Measurements from ENCODE around the gene SEMA3B. TPM values are rescaled to one million over a fixed set of nuclear protein-coding genes. Genes with fewer than 3 reads are reported as not detected.
A peak's percentile ranks its signal among the peaks of the same experiment; 100 is the strongest.

Gene SEMA3B
- total and polyA plus RNA-seq, 2 donors (not counting 3 experiments of a cell fraction or from before 2014, with no cell fraction given), result 1.2 to 1.5 TPM

GRCh38 chr3:50300681-50301254 lies 31.8 kb downstream of the SEMA3B start:
- POLR2A ChIA-PET, result no interaction called here

More at GRCh38 chr3:50300681-50301254, 31.8 kb downstream of the SEMA3B start:
- Histone ChIP-seq H3K4me3 (replicated peaks in 1 of 3; ENCODE audit: insufficient read depth in 1 of 3, low read depth in 1 of 3, low read length in 3 of 3) (no peak overlapping the region), H3K27me3 (ENCODE audit: control insufficient read depth in 2 of 2, insufficient read depth in 2 of 2, low read length in 2 of 2) (no peaks in the 10 kb centered on the region), H3K9ac (replicated peaks; ENCODE audit: extremely low read depth, insufficient read depth, low read length) (no peak overlapping the region), H3K27ac (ENCODE audit: insufficient read depth, low read depth, low read length) (peak overlapping the region; percentile 50), H4K20me1 (replicated peaks; ENCODE audit: control insufficient read depth, extremely low read depth, insufficient read depth, low read length) (no peaks in the 10 kb centered on the region), H2AFZ (ENCODE audit: low read depth, low read length) (no peak overlapping the region), H3K36me3 (ENCODE audit: control insufficient read depth in 2 of 2, extremely low read depth in 1 of 2, insufficient read depth in 2 of 2, low read length in 2 of 2) (no peaks in the 10 kb centered on the region), H3K4me2 (ENCODE audit: insufficient read depth, low read length) (peak overlapping the region; percentile 42), H3K79me2 (ENCODE audit: control insufficient read depth, insufficient read depth, low read length) (no peaks in the 10 kb centered on the region), H3K4me1 (ENCODE audit: control insufficient read depth, extremely low read depth, insufficient read depth, low read length) (peaks cover 25% of the 10 kb centered on the region), H3K9me1 (replicated peaks; ENCODE audit: control insufficient read depth, extremely low read depth, insufficient read depth, low read length) (no peaks in the 10 kb centered on the region), H3K9me3 (replicated peaks; ENCODE audit: control insufficient read depth, insufficient read depth, low read length) (no peaks in the 10 kb centered on the region)
- dilution Hi-C loops (cut with MboI; ENCODE audit: extremely low pct_ligation_motif_present, low sequenced_read_pairs), result no loop called here
- intact Hi-C loops (cut with micrococcal nuclease), result no loop called here
- CTCF ChIA-PET, result no interaction called here
- DNase-seq (ENCODE audit: low read depth, low spot score) (no peak), FAIRE-seq (no peak)
- TF ChIP-seq FOS (IDR thresholded peaks at IDR 0.05; ENCODE audit: borderline replicate concordance, insufficient read depth, low read length), result no peak
- no peak for TF ChIP-seq EZH2 (IDR thresholded peaks at IDR 0.05; ENCODE audit: borderline replicate concordance, low read depth, low read length, severe bottlenecking)
- TF ChIP-seq GATA2 (IDR thresholded peaks at IDR 0.05; ENCODE audit: insufficient read depth, insufficient read length, low read depth, low read length), result no peak
- no peak for TF ChIP-seq CTCF (IDR thresholded peaks at IDR 0.05; ENCODE audit: extremely low read depth in 1 of 2, insufficient read depth in 1 of 2, low read depth in 1 of 2, low read length in 2 of 2)
- no peak for TF ChIP-seq POLR2A (IDR thresholded peaks at IDR 0.05; ENCODE audit: low read depth, low read length)
- no peak for TF ChIP-seq POLR2AphosphoS5 (IDR thresholded peaks at IDR 0.05; ENCODE audit: insufficient read depth, low read depth, low read length)
- TF ChIP-seq MYC (IDR thresholded peaks at IDR 0.05; ENCODE audit: low read depth, low read length), result no peak
- TF ChIP-seq JUN (IDR thresholded peaks at IDR 0.05; ENCODE audit: borderline replicate concordance, insufficient read depth, insufficient read length, low read depth), result no peak
- no TSS peak for BruUV-seq (replicated peaks)
